ENCODE data around the gene ATXN10.
A peak's percentile ranks its signal among the peaks of the same experiment; 100 is the strongest.

Gene ATXN10

DNA sequence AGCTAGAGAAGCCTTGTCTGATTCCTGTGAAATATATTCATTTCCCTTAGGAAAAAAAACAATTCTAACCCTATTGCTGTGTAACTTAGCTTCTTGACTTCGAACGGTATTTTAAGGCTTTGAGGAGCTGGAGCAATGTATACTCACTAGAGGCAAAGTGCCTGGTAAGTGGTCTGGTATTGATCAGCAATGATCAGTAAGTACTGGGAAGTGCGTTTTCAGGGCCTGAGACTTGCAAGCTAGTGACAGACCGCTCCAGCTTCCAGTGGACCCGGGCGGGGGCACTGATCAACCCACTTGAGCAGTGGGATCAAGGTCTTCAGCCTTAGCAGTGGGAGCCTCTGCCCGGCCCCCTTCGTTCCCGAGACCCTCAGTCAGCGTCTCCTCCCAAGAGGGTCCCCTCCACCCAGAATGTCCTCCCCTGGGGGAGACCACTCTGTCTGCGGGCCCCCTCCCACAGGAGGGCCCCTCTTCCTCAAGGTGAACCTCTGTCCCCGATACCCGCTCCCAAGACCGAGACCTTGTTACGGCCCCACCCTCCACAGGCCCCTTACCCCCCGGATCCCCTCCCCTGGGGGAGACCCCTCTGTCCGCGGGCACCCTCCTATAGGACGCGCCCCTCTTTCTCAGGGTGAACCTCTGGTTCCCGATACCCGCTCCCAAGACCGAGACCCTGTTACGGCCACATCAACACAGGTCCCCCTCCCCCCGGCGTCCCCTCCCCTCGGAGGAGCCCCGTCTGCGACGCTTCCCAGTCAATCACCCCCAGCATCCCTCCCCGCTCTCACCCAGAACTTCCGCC is 452 bp upstream of the ATXN10 start:
- H3K9me3 ChIP-seq (ENCODE audit: severe bottlenecking): no peaks in the 10 kb centered on the region
- peak; percentile 89 for DNase-seq
- no peaks in the 10 kb centered on the region for H3K27me3 ChIP-seq (ENCODE audit: insufficient read depth, low read depth, severe bottlenecking)
- peak overlapping the region; percentile 64 for H3K4me3 ChIP-seq (ENCODE audit: low read depth, low read length)
- H3K27ac ChIP-seq: peak overlapping the region; percentile 91
- TF ChIP-seq, protein P1, sequence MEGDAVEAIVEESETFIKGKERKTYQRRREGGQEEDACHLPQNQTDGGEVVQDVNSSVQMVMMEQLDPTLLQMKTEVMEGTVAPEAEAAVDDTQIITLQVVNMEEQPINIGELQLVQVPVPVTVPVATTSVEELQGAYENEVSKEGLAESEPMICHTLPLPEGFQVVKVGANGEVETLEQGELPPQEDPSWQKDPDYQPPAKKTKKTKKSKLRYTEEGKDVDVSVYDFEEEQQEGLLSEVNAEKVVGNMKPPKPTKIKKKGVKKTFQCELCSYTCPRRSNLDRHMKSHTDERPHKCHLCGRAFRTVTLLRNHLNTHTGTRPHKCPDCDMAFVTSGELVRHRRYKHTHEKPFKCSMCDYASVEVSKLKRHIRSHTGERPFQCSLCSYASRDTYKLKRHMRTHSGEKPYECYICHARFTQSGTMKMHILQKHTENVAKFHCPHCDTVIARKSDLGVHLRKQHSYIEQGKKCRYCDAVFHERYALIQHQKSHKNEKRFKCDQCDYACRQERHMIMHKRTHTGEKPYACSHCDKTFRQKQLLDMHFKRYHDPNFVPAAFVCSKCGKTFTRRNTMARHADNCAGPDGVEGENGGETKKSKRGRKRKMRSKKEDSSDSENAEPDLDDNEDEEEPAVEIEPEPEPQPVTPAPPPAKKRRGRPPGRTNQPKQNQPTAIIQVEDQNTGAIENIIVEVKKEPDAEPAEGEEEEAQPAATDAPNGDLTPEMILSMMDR (IDR thresholded peaks at IDR 0.05; ENCODE audit: low read depth, low read length): no peak
- H3K36me3 ChIP-seq: peaks cover 15% of the 10 kb centered on the region

GRCh38 chr22:45672564-45673481 is 1.2 kb downstream of the ATXN10 start:
- TF ChIP-seq, protein P1 (IDR thresholded peaks at IDR 0.05; ENCODE audit: low read depth, low read length): no peak
- peak overlapping the region; percentile 64 for H3K4me3 ChIP-seq (ENCODE audit: low read depth, low read length)
- peak overlapping the region; percentile 91 for H3K27ac ChIP-seq
- no peak for DNase-seq
- peaks cover 22% of the 10 kb centered on the region for H3K36me3 ChIP-seq
- H3K9me3 ChIP-seq (ENCODE audit: severe bottlenecking): no peaks in the 10 kb centered on the region
- no peaks in the 10 kb centered on the region for H3K27me3 ChIP-seq (ENCODE audit: insufficient read depth, low read depth, severe bottlenecking)

- H3K9me3 ChIP-seq (ENCODE audit: severe bottlenecking): no peaks in the 10 kb centered on the region
- no peak for DNase-seq
- peaks cover 22% of the 10 kb centered on the region for H3K36me3 ChIP-seq
- H3K27me3 ChIP-seq (ENCODE audit: insufficient read depth, low read depth, severe bottlenecking): no peaks in the 10 kb centered on the region
- H3K27ac ChIP-seq: no peak overlapping the region
- TF ChIP-seq, protein P1 (IDR thresholded peaks at IDR 0.05; ENCODE audit: low read depth, low read length): no peak
- no peak overlapping the region for H3K4me3 ChIP-seq (ENCODE audit: low read depth, low read length)
Observed at GRCh38 chr22:45673482-45674175, 2.0 kb downstream of the ATXN10 start.

- no peak for DNase-seq
- Histone ChIP-seq H3K9me3 (ENCODE audit: severe bottlenecking) (no peaks in the 10 kb centered on the region), H3K27ac (no peak overlapping the region), H3K27me3 (ENCODE audit: insufficient read depth, low read depth, severe bottlenecking) (no peaks in the 10 kb centered on the region), H3K36me3 (peaks cover 22% of the 10 kb centered on the region), H3K4me3 (ENCODE audit: low read depth, low read length) (no peak overlapping the region)
- TF ChIP-seq, protein P1 (IDR thresholded peaks at IDR 0.05; ENCODE audit: low read depth, low read length): no peak
Observed at GRCh38 chr22:45676024-45676423, 4.4 kb downstream of the ATXN10 start.

DNA sequence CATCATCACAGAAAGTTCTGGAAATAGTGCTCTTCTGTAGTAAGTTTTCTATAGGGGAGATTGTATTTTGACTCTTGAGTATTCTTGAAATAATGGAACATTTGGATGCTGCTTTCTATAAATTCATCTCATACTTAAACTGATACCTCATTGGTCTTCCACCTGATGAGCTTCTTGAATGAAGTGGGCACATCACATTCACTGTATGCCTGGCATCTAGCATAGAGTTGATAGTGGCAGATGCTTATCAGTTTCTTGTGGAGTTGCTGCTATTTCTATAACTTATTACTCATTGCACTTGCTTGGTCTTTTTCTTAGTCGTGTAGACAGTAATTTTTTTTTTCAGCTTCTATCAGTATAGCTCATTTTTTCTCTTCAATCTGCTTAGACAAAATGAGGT is 5.4 kb downstream of the ATXN10 start:
- DNase-seq: no peak
- Histone ChIP-seq H3K9me3 (ENCODE audit: severe bottlenecking) (no peaks in the 10 kb centered on the region), H3K4me3 (ENCODE audit: low read depth, low read length) (no peak overlapping the region), H3K36me3 (peaks cover 19% of the 10 kb centered on the region), H3K27me3 (ENCODE audit: insufficient read depth, low read depth, severe bottlenecking) (no peaks in the 10 kb centered on the region), H3K27ac (no peak overlapping the region)
- TF ChIP-seq, protein P1 (IDR thresholded peaks at IDR 0.05; ENCODE audit: low read depth, low read length): no peak
